Left ventricle myocardium inferior (tissue), 1 donor: ENCODE results near the gene CITED4. TPM values are rescaled to one million over a fixed set of nuclear protein-coding genes. Genes with fewer than 3 reads are reported as not detected.

ENCODE experiments used
- DNase-seq: peaks from one replicate; pipeline ENCODE4 v3.0.0-alpha.2; 2020
- H3K27ac ChIP-seq: fragments of 200-600 bp; replicated peaks from 2 replicates; pipeline ENCODE4 v1.8.0; 2021
- H3K27me3 ChIP-seq: fragments of 200-600 bp; 2 replicates; pipeline ENCODE4 v1.8.0; 2021; ENCODE audit warnings: low read depth
- H3K36me3 ChIP-seq: fragments of 200-600 bp; 2 replicates; pipeline ENCODE4 v1.8.0; 2021
- H3K4me1 ChIP-seq: fragments of 200-600 bp; 2 replicates; pipeline ENCODE4 v1.8.0; 2021
- H3K4me3 ChIP-seq: fragments of 200-600 bp; 2 replicates; pipeline ENCODE4 v1.8.0; 2021; ENCODE audit warnings: mild to moderate bottlenecking, moderate library complexity
- H3K9me3 ChIP-seq: fragments of 200-600 bp; replicated peaks from 2 replicates; pipeline ENCODE4 v1.8.0; 2021
- CTCF ChIP-seq: fragments of 200-600 bp; IDR thresholded peaks from 2 replicates; pipeline ENCODE4 v1.8.0; 2021; ENCODE audit warnings: antibody characterized with exemption, mild to moderate bottlenecking, borderline replicate concordance
- intact Hi-C: fragments of 100-400 bp; cut with micrococcal nuclease; formaldehyde crosslinking; loops from one replicate; pipeline ENCODE4 v1.11.0; 2022
- total RNA-seq: library from RNA; stranded (reverse); fragmentation: NEBNext Ultra II Directional; extraction: Animal tissue kit (Norgen Biotek cat#: 25700); gene quantifications from one replicate; pipeline ENCODE4 v1.2.1, GENCODE V29; 2021
- donor health status: DM: no; HTN: yes; CAD: no; lungs with severe emphysema.

Gene CITED4
- total RNA-seq, 1 donor from 2014 or later = 24.4 TPM

DNA sequence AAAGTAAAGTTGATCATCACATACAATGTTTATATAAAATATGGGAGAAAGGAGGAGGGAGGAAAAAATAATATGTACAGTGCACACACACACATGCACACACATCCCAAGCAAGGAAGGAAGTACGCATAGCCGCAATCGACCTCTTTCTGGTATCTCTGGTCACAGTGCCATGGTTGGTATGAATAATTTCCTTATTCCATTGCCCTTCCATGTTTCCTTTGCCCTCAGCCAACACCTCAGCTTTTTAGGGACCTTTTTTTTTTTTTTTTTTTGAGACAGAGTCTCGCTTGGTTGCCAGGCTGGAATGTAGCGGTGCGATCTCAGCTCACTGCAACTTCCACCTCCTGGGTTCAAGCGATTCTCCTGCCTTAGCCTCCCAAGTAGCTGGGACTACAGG, 20.6 kb downstream of the CITED4 start:
- Histone ChIP-seq H3K4me1 (no peaks in the 10 kb centered on the region), H3K27me3 (peaks cover 12% of the 10 kb centered on the region), H3K36me3 (no peaks in the 10 kb centered on the region), H3K27ac (no peak overlapping the region), H3K4me3 (no peak overlapping the region), H3K9me3 (peaks cover 9% of the 10 kb centered on the region)
- intact Hi-C loops = loop anchor here (10.0 kb wide), 1 partner anchor 67 kb away; no protein-coding TSS in a partner anchor
- no peak for TF ChIP-seq CTCF
- no peak for DNase-seq

DNA sequence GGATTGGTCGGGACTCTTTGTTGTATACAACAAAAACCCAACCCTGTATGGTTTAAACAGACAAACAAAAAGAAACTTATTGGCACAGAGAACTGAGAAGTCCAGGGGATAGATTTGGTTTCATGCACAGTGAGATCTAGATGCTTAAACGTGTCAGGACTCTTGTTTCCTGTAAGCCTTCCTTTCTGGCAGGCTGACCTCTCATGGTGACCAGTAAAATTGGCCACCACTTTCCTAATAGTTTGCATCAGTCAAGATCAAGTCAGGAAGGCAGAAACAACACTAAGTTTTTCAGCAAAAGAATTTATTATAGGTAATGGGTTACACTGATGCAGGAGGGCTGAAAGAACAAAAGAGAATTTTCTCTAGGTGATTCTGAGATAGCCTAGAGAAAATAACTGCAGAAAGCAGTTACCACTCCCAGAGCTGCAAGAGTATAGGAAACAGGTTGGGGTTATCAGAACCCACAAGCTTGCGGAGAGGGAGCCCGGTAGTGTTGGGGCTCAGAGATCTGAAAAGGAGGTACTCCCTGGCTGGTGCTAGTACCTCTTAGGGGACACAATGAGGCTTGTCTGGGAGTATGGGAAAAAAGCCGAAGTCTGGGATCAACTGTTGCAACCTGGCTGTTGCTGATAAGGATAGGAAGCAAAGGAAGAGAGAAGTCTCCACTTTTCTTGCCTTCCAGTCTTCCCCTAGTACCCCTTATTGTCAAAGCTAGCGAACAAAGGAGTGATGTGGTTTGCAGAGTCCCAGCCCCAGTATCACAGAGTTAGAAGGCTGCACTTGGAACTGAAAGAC, 21.4 kb downstream of the CITED4 start:
- Histone ChIP-seq H3K4me3 (no peak overlapping the region), H3K9me3 (peaks cover 9% of the 10 kb centered on the region), H3K36me3 (no peaks in the 10 kb centered on the region), H3K27ac (no peak overlapping the region), H3K27me3 (peaks cover 12% of the 10 kb centered on the region), H3K4me1 (no peaks in the 10 kb centered on the region)
- intact Hi-C loops = loop anchor here (10.0 kb wide), 1 partner anchor 66 kb away; no protein-coding TSS in a partner anchor
- no peak for DNase-seq
- TF ChIP-seq CTCF = no peak

DNA sequence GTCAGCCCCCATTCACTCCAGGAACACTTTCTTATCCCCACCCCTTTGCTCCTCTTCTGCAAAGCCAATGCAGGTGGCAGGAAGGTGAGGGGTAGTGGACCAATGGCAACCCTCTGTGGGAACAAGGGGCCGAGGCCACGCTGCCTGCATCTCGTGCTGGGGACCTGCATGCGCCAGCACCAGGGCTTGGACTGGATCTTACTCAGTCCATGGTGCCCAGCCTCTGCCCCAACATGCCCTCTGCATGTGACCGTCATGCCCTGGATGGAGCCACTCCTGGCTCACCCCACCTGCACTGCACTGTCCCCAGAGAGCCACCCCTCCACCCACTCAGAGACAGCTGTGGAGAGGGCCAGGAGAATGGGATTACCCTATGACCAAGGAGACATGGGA, 22.2 kb downstream of the CITED4 start:
- Histone ChIP-seq H3K27me3 (peaks cover 12% of the 10 kb centered on the region), H3K36me3 (no peaks in the 10 kb centered on the region), H3K4me1 (no peaks in the 10 kb centered on the region), H3K4me3 (no peak overlapping the region), H3K27ac (no peak overlapping the region), H3K9me3 (peaks cover 9% of the 10 kb centered on the region)
- no peak for TF ChIP-seq CTCF
- no peak for DNase-seq
- intact Hi-C loops = loop anchor here (10.0 kb wide), 1 partner anchor 65 kb away; no protein-coding TSS in a partner anchor

DNA sequence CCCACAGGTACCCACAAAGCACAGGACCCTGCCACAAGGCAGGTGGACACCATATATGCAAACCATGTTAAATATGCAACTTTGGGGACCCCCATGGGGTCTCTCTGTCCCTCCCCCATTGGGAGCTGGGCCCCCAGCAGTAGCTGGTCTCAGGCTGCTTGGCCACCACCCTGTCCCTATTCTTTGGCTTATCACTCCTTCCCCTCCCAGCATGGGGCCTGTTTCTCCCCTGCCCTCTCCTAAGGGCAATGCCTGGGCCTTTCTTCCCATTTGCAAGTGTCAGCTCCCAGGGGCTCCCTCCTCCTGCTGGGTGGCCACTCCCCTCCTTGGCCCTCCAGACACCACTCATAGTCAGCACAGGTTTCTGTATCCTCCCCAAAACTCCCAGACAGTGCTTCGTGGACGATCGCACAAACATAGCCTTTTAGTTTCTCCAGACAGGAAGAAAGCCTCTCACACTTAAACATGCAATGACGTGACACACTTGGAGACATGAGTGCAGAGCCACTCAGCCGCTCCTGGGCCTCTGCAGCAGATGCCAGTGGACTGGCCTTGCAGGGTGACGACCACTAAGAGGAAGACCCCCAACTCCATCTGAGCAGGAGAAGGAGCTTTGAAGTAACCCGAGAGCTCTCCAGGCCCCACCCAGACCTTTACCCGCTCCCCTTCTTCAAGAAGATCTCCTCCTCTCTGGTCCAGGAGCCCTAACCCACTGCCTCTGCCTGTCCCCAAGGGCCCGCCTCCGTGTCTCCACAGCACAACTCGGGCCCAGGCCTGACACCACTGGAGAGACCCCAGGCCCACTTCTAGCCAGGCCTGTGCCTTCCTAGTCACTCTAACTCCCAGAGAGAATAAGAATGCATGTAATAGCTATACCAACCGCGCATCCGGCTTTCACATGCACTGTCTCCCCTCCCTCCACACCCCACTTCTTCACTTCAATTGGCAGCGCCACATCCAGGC, 22.9 kb downstream of the CITED4 start:
- Histone ChIP-seq H3K36me3 (no peaks in the 10 kb centered on the region), H3K27me3 (peaks cover 12% of the 10 kb centered on the region), H3K27ac (no peak overlapping the region), H3K4me3 (no peak overlapping the region), H3K9me3 (peaks cover 9% of the 10 kb centered on the region), H3K4me1 (no peaks in the 10 kb centered on the region)
- intact Hi-C loops = no loop called here
- no peak for TF ChIP-seq CTCF
- DNase-seq = no peak
